Fibroblast of villous mesenchyme (primary cell): Measurements from ENCODE around the gene RALB. TPM values are rescaled to one million over a fixed set of nuclear protein-coding genes. Genes with fewer than 3 reads are reported as not detected.

Experiments used
- DNase-seq: peaks from one replicate; pipeline ENCODE4 v3.0.0-alpha.2; 2010; ENCODE audit warnings: low read depth
- H3K4me3 ChIP-seq: 2 replicates; pipeline ENCODE4 v1.5.1; 2011; ENCODE audit warnings: low read depth, mild to moderate bottlenecking, low read length
- CTCF ChIP-seq: IDR thresholded peaks from 2 replicates; pipeline ENCODE4 v1.5.1; 2012; ENCODE audit warnings: low read depth, mild to moderate bottlenecking, low read length; ENCODE audit not compliant: insufficient read depth
- total RNA-seq: library from RNA; depleted of rRNA; stranded (reverse); fragments of >200 nt; gene quantifications from 2 replicates; pipeline ENCODE4 v1.2.3, GENCODE V29; 2012

RALB gene
- total RNA-seq, 1 donor = 66.9 TPM

GRCh38 chr2:120315367-120316033 is 62.8 kb downstream of the RALB start:
- DNase-seq = no peak
- no peak overlapping the region for H3K4me3 ChIP-seq
- TF ChIP-seq CTCF = no peak

- no peak for DNase-seq
- H3K4me3 ChIP-seq = no peak overlapping the region
- TF ChIP-seq CTCF = no peak
Observed at GRCh38 chr2:120316071-120316470, 63.4 kb downstream of the RALB start.

GRCh38 chr2:120316528-120317179 is 64.0 kb downstream of the RALB start:
- H3K4me3 ChIP-seq = no peak overlapping the region
- no peak for DNase-seq
- TF ChIP-seq CTCF = no peak

GRCh38 chr2:120317180-120317533 is 64.5 kb downstream of the RALB start:
- TF ChIP-seq CTCF = no peak
- no peak overlapping the region for H3K4me3 ChIP-seq
- no peak for DNase-seq

GRCh38 chr2:120317916-120318315 is 65.3 kb downstream of the RALB start:
- H3K4me3 ChIP-seq = no peak overlapping the region
- no peak for DNase-seq
- no peak for TF ChIP-seq CTCF

- no peak overlapping the region for H3K4me3 ChIP-seq
- no peak for TF ChIP-seq CTCF
- DNase-seq = no peak
Observed at GRCh38 chr2:120318626-120319025, 66.0 kb downstream of the RALB start.
